ENCODE data around the gene ACOXL.
A peak's percentile ranks its signal among the peaks of the same experiment; 100 is the strongest.

Gene ACOXL

GRCh38 chr2:111117598-111118480, 385.5 kb downstream of the ACOXL start:
- in situ Hi-C loops (cut with HindIII; ENCODE audit: low pct_unique_long_range_greater_than_20kb, low sequenced_read_pairs) = no loop called here
- no peak for DNase-seq (ENCODE audit: low read depth in 1 of 2, low spot score in 1 of 2)
- TF ChIP-seq JUND (IDR thresholded peaks at IDR 0.05; ENCODE audit: low read depth) = no peak

DNA sequence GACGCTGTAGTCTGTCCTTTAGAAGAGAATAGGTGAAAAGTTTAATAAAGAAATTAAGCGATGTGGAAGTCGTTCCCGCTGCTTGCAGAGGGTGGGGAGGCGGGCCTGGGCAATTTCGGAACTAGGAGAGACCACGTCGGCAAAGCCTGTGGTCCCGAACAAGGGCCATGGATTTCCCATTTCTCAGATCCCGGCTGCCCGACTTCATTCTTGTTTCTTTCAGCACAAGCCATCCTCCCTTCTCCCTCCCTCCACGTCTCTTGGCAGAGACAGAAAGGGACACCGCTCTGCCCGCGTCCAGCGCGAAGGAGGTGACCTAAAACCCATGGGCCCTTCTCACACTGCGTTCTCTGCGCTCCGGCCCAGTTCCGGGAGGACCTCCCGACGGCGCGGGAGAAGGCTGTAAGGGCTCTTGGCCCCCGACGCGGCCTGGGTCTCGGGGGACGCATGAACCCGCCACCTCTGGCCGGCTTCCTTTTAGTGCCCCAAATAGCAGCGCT, 386.2 kb downstream of the ACOXL start:
- no peak for DNase-seq (ENCODE audit: low read depth in 1 of 2, low spot score in 1 of 2)
- in situ Hi-C loops (cut with HindIII; ENCODE audit: low pct_unique_long_range_greater_than_20kb, low sequenced_read_pairs) = no loop called here
- no peak for TF ChIP-seq JUND (IDR thresholded peaks at IDR 0.05; ENCODE audit: low read depth)

DNA sequence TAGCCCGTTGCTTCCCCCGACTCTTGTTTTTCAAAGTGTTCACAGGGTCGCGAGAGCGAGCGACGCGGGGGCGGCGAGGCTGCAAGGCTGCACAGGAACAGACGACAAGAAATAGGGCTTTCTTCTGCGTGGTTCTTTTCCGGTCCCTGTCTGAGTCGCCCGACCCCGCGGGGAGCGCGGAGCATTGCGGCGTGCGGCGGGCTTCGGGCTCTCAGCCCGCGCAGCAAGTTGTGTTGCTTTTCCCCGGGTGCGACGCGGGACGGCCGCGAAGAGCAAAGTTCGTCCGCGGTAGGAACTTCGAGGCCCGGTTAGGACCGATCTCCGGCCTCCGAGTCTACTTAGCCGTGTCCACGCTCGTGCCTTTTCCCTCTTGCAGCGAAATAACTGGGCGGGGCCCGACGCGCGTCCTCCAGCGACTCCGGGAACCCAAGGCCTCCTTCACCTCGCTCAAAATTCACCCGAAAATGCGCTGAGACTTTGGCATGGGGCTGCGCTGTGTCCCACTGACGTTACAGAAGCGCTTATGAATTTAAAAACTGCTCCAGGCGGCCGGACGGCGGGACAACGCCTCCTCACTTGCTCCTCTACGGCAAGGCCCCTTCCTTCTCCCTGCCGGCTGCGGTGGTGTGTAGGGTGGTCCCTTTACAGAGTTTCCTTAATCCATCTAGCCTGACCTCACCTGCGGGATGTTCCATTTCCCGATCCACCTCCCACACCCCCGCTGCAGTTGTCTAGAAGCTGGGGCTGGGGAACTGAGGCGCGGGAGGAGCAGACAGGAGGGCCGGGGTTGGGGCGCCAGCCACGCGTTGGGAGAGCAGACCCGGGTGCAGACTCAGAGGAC, 386.8 kb downstream of the ACOXL start:
- in situ Hi-C loops (cut with HindIII; ENCODE audit: low pct_unique_long_range_greater_than_20kb, low sequenced_read_pairs) = no loop called here
- no peak for DNase-seq (ENCODE audit: low read depth in 1 of 2, low spot score in 1 of 2)

GRCh38 chr2:111119822-111120252, 387.5 kb downstream of the ACOXL start:
- in situ Hi-C loops (cut with HindIII; ENCODE audit: low pct_unique_long_range_greater_than_20kb, low sequenced_read_pairs) = no loop called here

More for the DNA sequence above, 386.8 kb downstream of the ACOXL start:
- no peak for TF ChIP-seq JUND (IDR thresholded peaks at IDR 0.05; ENCODE audit: low read depth)

DNA sequence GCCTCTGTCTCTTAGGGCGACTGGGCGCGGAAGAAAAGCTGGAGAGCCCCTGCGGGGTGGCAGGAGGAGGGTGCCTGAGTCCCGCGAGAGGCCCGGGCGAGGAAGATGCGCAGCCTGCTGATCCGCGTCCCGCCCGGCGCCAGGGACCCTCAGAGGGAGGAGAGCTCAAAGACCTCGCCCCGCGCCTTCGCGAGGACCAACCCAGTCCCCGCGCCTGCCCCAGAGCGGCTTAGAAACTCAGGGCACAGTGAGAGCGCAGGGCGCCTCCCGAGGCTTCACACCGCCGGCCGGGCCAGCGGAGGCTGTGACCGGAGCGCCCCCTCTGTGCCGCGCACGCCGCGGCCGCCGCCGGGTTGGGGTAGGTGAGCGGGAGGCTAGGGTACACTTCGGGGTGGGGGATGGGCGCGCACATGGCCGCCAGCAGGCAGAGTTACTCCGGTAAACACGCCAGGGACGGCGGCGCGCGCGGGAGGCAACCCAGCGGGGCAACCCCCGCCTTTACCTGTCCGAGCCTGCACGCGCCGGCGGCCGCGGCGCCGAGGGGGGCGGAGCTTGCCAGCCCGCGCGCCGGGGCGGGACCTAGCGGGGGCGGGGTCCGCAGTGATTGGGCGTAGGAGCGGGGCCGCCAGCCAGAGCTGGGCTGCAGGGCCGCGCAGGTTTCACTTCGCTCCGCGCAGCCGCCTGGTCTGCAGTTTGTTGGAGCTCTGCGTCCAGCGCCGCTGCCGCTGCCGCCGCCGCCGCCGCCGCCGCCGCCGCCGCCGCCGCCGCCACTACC, 388.1 kb downstream of the ACOXL start, which contains the start of gene BCL2L11:
TSS of gene BCL2L11 (plus strand) at position 662 of the 775 bp plus-strand sequence. CDS start 2,832 bp downstream, outside the sequence.
- in situ Hi-C loops (cut with HindIII; ENCODE audit: low pct_unique_long_range_greater_than_20kb, low sequenced_read_pairs) = no loop called here
- DNase-seq (ENCODE audit: low read depth in 1 of 2, low spot score in 1 of 2) = peak; percentile 75 to 93
- TF ChIP-seq JUND (IDR thresholded peaks at IDR 0.05; ENCODE audit: low read depth) = no peak

More at GRCh38 chr2:111119822-111120252, 387.5 kb downstream of the ACOXL start:
- TF ChIP-seq JUND (IDR thresholded peaks at IDR 0.05; ENCODE audit: low read depth) = no peak
- DNase-seq (ENCODE audit: low read depth in 1 of 2, low spot score in 1 of 2) = no peak

GRCh38 chr2:111121028-111121827, 388.9 kb downstream of the ACOXL start:
- in situ Hi-C loops (cut with HindIII; ENCODE audit: low pct_unique_long_range_greater_than_20kb, low sequenced_read_pairs) = no loop called here
- DNase-seq (ENCODE audit: low read depth in 1 of 2, low spot score in 1 of 2) = peak in 1 of 2 experiments; percentile 53
- TF ChIP-seq JUND (IDR thresholded peaks at IDR 0.05; ENCODE audit: low read depth) = no peak

GRCh38 chr2:111121828-111122630, 389.7 kb downstream of the ACOXL start:
- TF ChIP-seq JUND (IDR thresholded peaks at IDR 0.05; ENCODE audit: low read depth) = no peak
- DNase-seq (ENCODE audit: low read depth in 1 of 2, low spot score in 1 of 2) = peak; percentile 87
- in situ Hi-C loops (cut with HindIII; ENCODE audit: low pct_unique_long_range_greater_than_20kb, low sequenced_read_pairs) = no loop called here

DNA sequence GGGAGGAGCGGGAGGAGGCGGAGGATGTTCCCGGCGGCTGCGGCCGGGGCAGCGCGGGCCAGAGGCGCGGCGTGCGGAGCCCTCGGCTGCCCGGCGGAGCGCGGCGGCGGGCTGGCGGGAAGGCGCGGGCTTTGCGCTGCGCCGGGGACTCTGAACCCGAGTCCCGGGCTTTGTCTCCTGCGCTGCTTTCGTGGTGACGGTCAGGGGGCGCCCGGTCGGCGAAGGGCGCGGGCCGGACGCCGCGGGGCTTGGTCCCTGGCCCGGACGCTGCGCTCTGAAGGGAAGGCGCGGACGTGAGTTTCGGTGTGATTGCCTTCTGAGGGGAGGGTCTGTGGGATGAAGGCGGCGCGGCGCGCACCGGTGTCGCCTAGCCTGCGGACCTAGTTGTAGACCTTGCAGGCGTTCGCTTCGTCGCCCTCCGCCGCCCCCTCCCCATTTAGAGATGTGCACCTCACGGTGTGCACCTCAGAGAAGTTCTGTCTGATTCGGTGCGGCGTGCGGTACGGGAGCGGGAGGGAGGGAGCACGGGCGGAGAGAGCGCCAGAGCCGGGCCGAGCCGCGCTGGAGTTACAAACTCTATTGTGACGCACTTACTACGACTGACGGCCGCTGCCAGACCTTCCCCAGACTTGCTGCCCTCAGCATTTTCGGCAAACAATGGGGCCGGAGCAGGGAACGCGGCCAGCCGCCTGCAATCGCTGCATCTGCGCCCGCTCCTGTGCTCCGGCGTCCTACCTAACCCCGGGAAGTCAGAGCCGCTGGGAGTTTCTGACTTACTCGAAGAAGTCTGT, 390.5 kb downstream of the ACOXL start:
- DNase-seq (ENCODE audit: low read depth in 1 of 2, low spot score in 1 of 2) = peak in 1 of 2 experiments; percentile 64
- TF ChIP-seq JUND (IDR thresholded peaks at IDR 0.05; ENCODE audit: low read depth) = no peak
- in situ Hi-C loops (cut with HindIII; ENCODE audit: low pct_unique_long_range_greater_than_20kb, low sequenced_read_pairs) = no loop called here

DNA sequence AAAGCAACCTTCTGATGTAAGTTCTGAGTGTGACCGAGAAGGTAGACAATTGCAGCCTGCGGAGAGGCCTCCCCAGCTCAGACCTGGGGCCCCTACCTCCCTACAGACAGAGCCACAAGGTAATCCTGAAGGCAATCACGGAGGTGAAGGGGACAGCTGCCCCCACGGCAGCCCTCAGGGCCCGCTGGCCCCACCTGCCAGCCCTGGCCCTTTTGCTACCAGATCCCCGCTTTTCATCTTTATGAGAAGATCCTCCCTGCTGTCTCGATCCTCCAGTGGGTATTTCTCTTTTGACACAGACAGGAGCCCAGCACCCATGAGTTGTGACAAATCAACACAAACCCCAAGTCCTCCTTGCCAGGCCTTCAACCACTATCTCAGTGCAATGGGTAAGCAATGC, 391.4 kb downstream of the ACOXL start:
- in situ Hi-C loops (cut with HindIII; ENCODE audit: low pct_unique_long_range_greater_than_20kb, low sequenced_read_pairs) = no loop called here
- no peak for DNase-seq (ENCODE audit: low read depth in 1 of 2, low spot score in 1 of 2)

GRCh38 chr2:111126581-111126980, 394.2 kb downstream of the ACOXL start:
- in situ Hi-C loops (cut with HindIII; ENCODE audit: low pct_unique_long_range_greater_than_20kb, low sequenced_read_pairs) = no loop called here
- DNase-seq (ENCODE audit: low read depth in 1 of 2, low spot score in 1 of 2) = no peak
- TF ChIP-seq JUND (IDR thresholded peaks at IDR 0.05; ENCODE audit: low read depth) = no peak

More for the DNA sequence above, 391.4 kb downstream of the ACOXL start:
- no peak for TF ChIP-seq JUND (IDR thresholded peaks at IDR 0.05; ENCODE audit: low read depth)
